Measurements from ENCODE around the gene DSC2. TPM values are rescaled to one million over a fixed set of nuclear protein-coding genes. Genes with fewer than 3 reads are reported as not detected.

Gene DSC2
- polyA plus RNA-seq, 1 of the 3 experiments (the other 2 are of a cell fraction): not detected

GRCh38 chr18:31057917-31058316 lies 44.3 kb downstream of the DSC2 start:
- Histone ChIP-seq H2AFZ (ENCODE audit: low read depth) (no peak overlapping the region), H3K9me3 (no peaks in the 10 kb centered on the region), H4K20me1 (ENCODE audit: insufficient read depth) (no peaks in the 10 kb centered on the region), H3K27me3 (ENCODE audit: insufficient read depth) (no peaks in the 10 kb centered on the region), H3K9me2 (no peaks in the 10 kb centered on the region), H3K27ac (ENCODE audit: low read depth in 2 of 2, low read length in 1 of 2) (no peak overlapping the region), H3F3A (replicated peaks; ENCODE audit: insufficient read depth) (no peaks in the 10 kb centered on the region), H3K79me2 (ENCODE audit: insufficient read depth) (no peaks in the 10 kb centered on the region), H3K9ac (no peak overlapping the region), H3K4me3 (ENCODE audit: low read depth in 2 of 2, low read length in 1 of 2) (no peak overlapping the region), H3K4me1 (ENCODE audit: control insufficient read depth in 1 of 2, insufficient read depth in 2 of 2, low read depth in 1 of 2, low read length in 1 of 2) (no peaks in the 10 kb centered on the region), H3K4me2 (no peak overlapping the region), H3K36me3 (replicated peaks in 1 of 2; ENCODE audit: control insufficient read depth in 1 of 2, insufficient read depth in 2 of 2, low read length in 1 of 2) (no peaks in the 10 kb centered on the region)
- ChIA-PET POLR2A (no interaction called here), CTCF (no interaction called here)
- no peak for DNase-seq
- TF ChIP-seq CTCF (IDR thresholded peaks at IDR 0.05): no peak
- TF ChIP-seq POLR2AphosphoS5 (IDR thresholded peaks at IDR 0.05; ENCODE audit: low read depth, low read length): no peak
- 5% methylated on average over 4 of the region's 4 CpGs for WGBS (ENCODE audit: low lambda C conversion rate)

DNA sequence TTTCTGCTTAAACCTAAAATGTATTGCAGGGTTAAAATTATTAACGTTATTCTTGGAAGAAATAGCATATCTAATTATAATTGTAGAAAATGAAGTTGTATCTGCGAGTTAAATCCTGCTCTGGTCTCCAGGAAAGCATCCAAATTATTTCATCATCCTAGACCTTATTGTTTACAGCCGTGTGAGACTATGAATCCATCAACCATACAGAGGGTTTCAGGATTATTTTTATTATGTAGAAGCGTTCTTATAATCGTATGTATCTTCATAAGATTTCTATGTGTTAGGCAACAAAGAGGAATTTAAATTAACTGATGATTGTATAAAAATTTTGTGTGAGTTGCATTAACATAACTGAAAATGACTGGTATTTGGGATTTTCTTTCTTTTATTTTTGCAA lies 45.2 kb downstream of the DSC2 start:
- 5% methylated on average over 5 of the region's 5 CpGs for WGBS (ENCODE audit: low lambda C conversion rate)
- no peaks in the 10 kb centered on the region for H3K27me3 ChIP-seq (ENCODE audit: insufficient read depth)
- H3K79me2 ChIP-seq (ENCODE audit: insufficient read depth): no peaks in the 10 kb centered on the region
- H3K36me3 ChIP-seq (replicated peaks in 1 of 2; ENCODE audit: control insufficient read depth in 1 of 2, insufficient read depth in 2 of 2, low read length in 1 of 2): no peaks in the 10 kb centered on the region
- H3K4me2 ChIP-seq: no peak overlapping the region
- no peaks in the 10 kb centered on the region for H3F3A ChIP-seq (replicated peaks; ENCODE audit: insufficient read depth)
- H3K9me2 ChIP-seq: no peaks in the 10 kb centered on the region
- no peak overlapping the region for H3K27ac ChIP-seq (ENCODE audit: low read depth in 2 of 2, low read length in 1 of 2)
- H3K9ac ChIP-seq: no peak overlapping the region
- H3K4me1 ChIP-seq (ENCODE audit: control insufficient read depth in 1 of 2, insufficient read depth in 2 of 2, low read depth in 1 of 2, low read length in 1 of 2): no peaks in the 10 kb centered on the region
- H2AFZ ChIP-seq (ENCODE audit: low read depth): no peak overlapping the region
- ChIA-PET CTCF (no interaction called here), POLR2A (no interaction called here)
- no peak for DNase-seq
- TF ChIP-seq RCOR1 (IDR thresholded peaks at IDR 0.05; ENCODE audit: low read length): no peak
- no peak for TF ChIP-seq RFX5 (IDR thresholded peaks at IDR 0.05; ENCODE audit: low read length)
- no peak overlapping the region; a peak in 1 of 4 replicates for H3K4me3 ChIP-seq (ENCODE audit: low read depth in 2 of 2, low read length in 1 of 2)
- no peaks in the 10 kb centered on the region for H3K9me3 ChIP-seq
- H4K20me1 ChIP-seq (ENCODE audit: insufficient read depth): no peaks in the 10 kb centered on the region

DNA sequence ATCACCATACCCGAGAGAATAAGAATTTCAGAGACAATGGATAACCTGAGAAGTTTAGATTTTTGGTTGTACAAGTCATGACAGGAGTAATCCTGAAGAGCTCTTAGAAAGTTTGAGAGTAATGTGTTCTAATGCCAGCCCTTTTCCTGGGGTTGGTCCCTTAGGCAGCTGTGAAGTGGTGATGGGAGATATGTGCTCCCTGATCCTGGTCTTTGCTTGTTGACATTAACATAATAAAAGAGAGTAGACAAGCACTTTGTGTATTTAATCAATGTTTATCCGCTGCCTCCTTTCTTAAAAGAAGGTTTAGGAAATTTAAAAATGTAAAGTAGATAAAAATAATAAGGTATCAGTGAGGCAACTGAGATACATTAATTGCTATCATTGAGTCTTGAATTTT lies 45.9 kb downstream of the DSC2 start:
- DNase-seq: no peak
- no peaks in the 10 kb centered on the region for H3K79me2 ChIP-seq (ENCODE audit: insufficient read depth)
- no peaks in the 10 kb centered on the region for H3K27me3 ChIP-seq (ENCODE audit: insufficient read depth)
- 4% methylated on average over 2 of the region's 2 CpGs for WGBS (ENCODE audit: low lambda C conversion rate)
- H4K20me1 ChIP-seq (ENCODE audit: insufficient read depth): no peaks in the 10 kb centered on the region
- no peaks in the 10 kb centered on the region for H3K9me2 ChIP-seq
- H3K9me3 ChIP-seq: no peaks in the 10 kb centered on the region
- H3F3A ChIP-seq (replicated peaks; ENCODE audit: insufficient read depth): no peaks in the 10 kb centered on the region
- no peak for TF ChIP-seq SMC3 (IDR thresholded peaks at IDR 0.05; ENCODE audit: low read depth, low read length)
- H3K27ac ChIP-seq (ENCODE audit: low read depth in 2 of 2, low read length in 1 of 2): no peak overlapping the region
- no peak overlapping the region for H3K4me2 ChIP-seq
- no peak overlapping the region for H3K9ac ChIP-seq
- POLR2A ChIA-PET: no interaction called here
- no peak overlapping the region for H2AFZ ChIP-seq (ENCODE audit: low read depth)
- CTCF ChIA-PET: no interaction called here
- no peaks in the 10 kb centered on the region for H3K4me1 ChIP-seq (ENCODE audit: control insufficient read depth in 1 of 2, insufficient read depth in 2 of 2, low read depth in 1 of 2, low read length in 1 of 2)
- no peak overlapping the region for H3K4me3 ChIP-seq (ENCODE audit: low read depth in 2 of 2, low read length in 1 of 2)
- no peaks in the 10 kb centered on the region for H3K36me3 ChIP-seq (replicated peaks in 1 of 2; ENCODE audit: control insufficient read depth in 1 of 2, insufficient read depth in 2 of 2, low read length in 1 of 2)

Data from SK-N-SH (cell line).